GM23338 (cell line): Measurements from ENCODE around the gene SRGAP3. TPM values are rescaled to one million over a fixed set of nuclear protein-coding genes. Genes with fewer than 3 reads are reported as not detected.

Experiments used
- ATAC-seq: fragments of 200-7000 bp; cut with Tn5 transposase; 3 replicates; pipeline ENCODE4 v1.9.1; 2020
- DNase-seq: peaks from one replicate; pipeline ENCODE4 v3.0.0-alpha.2; 2015; ENCODE audit warnings: low spot score
- H2AFZ ChIP-seq: fragments of 200-600 bp; sonication (generic); 2 replicates; pipeline ENCODE4 v1.8.0; 2016; ENCODE audit warnings: antibody characterized with exemption, mild to moderate bottlenecking, moderate library complexity
- H3F3A ChIP-seq: fragments of 200-600 bp; sonication (generic); replicated peaks from 2 replicates; pipeline ENCODE4 v1.8.0; 2017; ENCODE audit warnings: antibody characterized with exemption, mixed run types, low read depth
- H3K27ac ChIP-seq: fragments of 200-600 bp; sonication (generic); 2 replicates; pipeline ENCODE4 v1.6.1; 2016; ENCODE audit warnings: low read depth
- H3K27me3 ChIP-seq: fragments of 200-600 bp; sonication (generic); 2 replicates; pipeline ENCODE4 v1.8.0; 2016; ENCODE audit warnings: mild to moderate bottlenecking, mixed run types, moderate library complexity; ENCODE audit not compliant: insufficient read depth
- H3K36me3 ChIP-seq: fragments of 200-600 bp; sonication (generic); 2 replicates; pipeline ENCODE4 v1.8.0; 2016; ENCODE audit warnings: mild to moderate bottlenecking; ENCODE audit not compliant: insufficient read depth
- H3K4me1 ChIP-seq: fragments of 200-600 bp; sonication (generic); 2 replicates; pipeline ENCODE4 v1.8.0; 2016; ENCODE audit warnings: mild to moderate bottlenecking, moderate library complexity; ENCODE audit not compliant: insufficient read depth
- H3K4me2 ChIP-seq: fragments of 200-600 bp; sonication (generic); 2 replicates; pipeline ENCODE4 v1.7.1; 2017; ENCODE audit warnings: mixed run types
- H3K4me3 ChIP-seq: fragments of 200-600 bp; sonication (generic); 2 replicates; pipeline ENCODE4 v1.6.1; 2016; ENCODE audit warnings: mixed run types
- H3K79me2 ChIP-seq: fragments of 200-600 bp; sonication (generic); replicated peaks from 2 replicates; pipeline ENCODE4 v1.8.0; 2017; ENCODE audit warnings: mild to moderate bottlenecking; ENCODE audit not compliant: insufficient read depth
- H3K9me2 ChIP-seq: fragments of 200-600 bp; sonication (generic); 2 replicates; pipeline ENCODE4 v1.8.0; 2017; ENCODE audit not compliant: insufficient read depth
- H4K20me1 ChIP-seq: fragments of 200-600 bp; sonication (generic); replicated peaks from 2 replicates; pipeline ENCODE4 v1.8.0; 2017; ENCODE audit warnings: mild to moderate bottlenecking; ENCODE audit not compliant: insufficient read depth
- H3K27ac Mint-ChIP-seq: 2 replicates; pipeline ENCODE4 v1.8.0; 2020; ENCODE audit warnings: inconsistent platforms, mild to moderate bottlenecking, moderate library complexity, mixed read lengths
- H3K27me3 Mint-ChIP-seq: 3 replicates; pipeline ENCODE4 v1.8.0; 2022; ENCODE audit warnings: low read depth, mild to moderate bottlenecking, moderate library complexity, mixed read lengths, inconsistent platforms; ENCODE audit not compliant: insufficient read depth, poor library complexity
- H3K36me3 Mint-ChIP-seq: 3 replicates; pipeline ENCODE4 v1.8.0; 2021; ENCODE audit warnings: low read depth, mild to moderate bottlenecking, inconsistent platforms, moderate library complexity, mixed read lengths
- H3K4me1 Mint-ChIP-seq: 3 replicates; pipeline ENCODE4 v1.8.0; 2020; ENCODE audit warnings: mild to moderate bottlenecking, inconsistent platforms, mixed read lengths
- H3K4me3 Mint-ChIP-seq: 3 replicates; pipeline ENCODE4 v1.8.0; 2021; ENCODE audit warnings: moderate library complexity, mild to moderate bottlenecking, inconsistent platforms, mixed read lengths
- H3K9me3 Mint-ChIP-seq: 3 replicates; pipeline ENCODE4 v1.8.0; 2020; ENCODE audit warnings: moderate library complexity, mild to moderate bottlenecking, inconsistent platforms, mixed read lengths
- JUNB ChIP-seq: IDR thresholded peaks from one replicate; pipeline ENCODE4 v1.6.1; 2016; ENCODE audit warnings: antibody characterized with exemption; ENCODE audit not compliant: unreplicated experiment
- POLR2AphosphoS5 ChIP-seq: IDR thresholded peaks from 2 replicates; pipeline ENCODE4 v1.6.1; 2016; ENCODE audit warnings: antibody characterized with exemption, low read depth
- ZNF114 ChIP-seq: fragments of 250-450 bp; sonication (Bioruptor Pico); IDR thresholded peaks from 2 replicates; pipeline ENCODE4 v1.5.0; 2020; ENCODE audit warnings: mild to moderate bottlenecking, moderate library complexity
- polyA plus RNA-seq: library from polyadenylated mRNA; unstranded; fragments of >200 nt; fragmentation: Nextera tagmentation; extraction: Ambion mirVana; gene quantifications from 2 replicates; pipeline ENCODE4 v1.2.1, GENCODE V29; 2016
- total RNA-seq: library from RNA; depleted of rRNA; stranded (reverse); fragments of >200 nt; shearing (Covaris generic); gene quantifications from 2 replicates; pipeline ENCODE4 v1.2.3, GENCODE V29; 2014
- TF ChIP-seq, protein P1 (sequence below): fragments of 250-450 bp; sonication (Bioruptor Pico); IDR thresholded peaks from 2 replicates; pipeline ENCODE4 v1.5.0; 2020; ENCODE audit warnings: mild to moderate bottlenecking, moderate library complexity
- TF ChIP-seq, protein P2 (sequence below): IDR thresholded peaks from one replicate; pipeline ENCODE4 v1.6.1; 2018; ENCODE audit warnings: antibody characterized with exemption; ENCODE audit not compliant: unreplicated experiment

Gene SRGAP3
- total and polyA plus RNA-seq, 2 experiments from 2014 or later: 6.4 to 9.4 TPM

GRCh38 chr3:8982509-8982908 is 266.9 kb downstream of the SRGAP3 start (continued):
- TF ChIP-seq, protein P1, sequence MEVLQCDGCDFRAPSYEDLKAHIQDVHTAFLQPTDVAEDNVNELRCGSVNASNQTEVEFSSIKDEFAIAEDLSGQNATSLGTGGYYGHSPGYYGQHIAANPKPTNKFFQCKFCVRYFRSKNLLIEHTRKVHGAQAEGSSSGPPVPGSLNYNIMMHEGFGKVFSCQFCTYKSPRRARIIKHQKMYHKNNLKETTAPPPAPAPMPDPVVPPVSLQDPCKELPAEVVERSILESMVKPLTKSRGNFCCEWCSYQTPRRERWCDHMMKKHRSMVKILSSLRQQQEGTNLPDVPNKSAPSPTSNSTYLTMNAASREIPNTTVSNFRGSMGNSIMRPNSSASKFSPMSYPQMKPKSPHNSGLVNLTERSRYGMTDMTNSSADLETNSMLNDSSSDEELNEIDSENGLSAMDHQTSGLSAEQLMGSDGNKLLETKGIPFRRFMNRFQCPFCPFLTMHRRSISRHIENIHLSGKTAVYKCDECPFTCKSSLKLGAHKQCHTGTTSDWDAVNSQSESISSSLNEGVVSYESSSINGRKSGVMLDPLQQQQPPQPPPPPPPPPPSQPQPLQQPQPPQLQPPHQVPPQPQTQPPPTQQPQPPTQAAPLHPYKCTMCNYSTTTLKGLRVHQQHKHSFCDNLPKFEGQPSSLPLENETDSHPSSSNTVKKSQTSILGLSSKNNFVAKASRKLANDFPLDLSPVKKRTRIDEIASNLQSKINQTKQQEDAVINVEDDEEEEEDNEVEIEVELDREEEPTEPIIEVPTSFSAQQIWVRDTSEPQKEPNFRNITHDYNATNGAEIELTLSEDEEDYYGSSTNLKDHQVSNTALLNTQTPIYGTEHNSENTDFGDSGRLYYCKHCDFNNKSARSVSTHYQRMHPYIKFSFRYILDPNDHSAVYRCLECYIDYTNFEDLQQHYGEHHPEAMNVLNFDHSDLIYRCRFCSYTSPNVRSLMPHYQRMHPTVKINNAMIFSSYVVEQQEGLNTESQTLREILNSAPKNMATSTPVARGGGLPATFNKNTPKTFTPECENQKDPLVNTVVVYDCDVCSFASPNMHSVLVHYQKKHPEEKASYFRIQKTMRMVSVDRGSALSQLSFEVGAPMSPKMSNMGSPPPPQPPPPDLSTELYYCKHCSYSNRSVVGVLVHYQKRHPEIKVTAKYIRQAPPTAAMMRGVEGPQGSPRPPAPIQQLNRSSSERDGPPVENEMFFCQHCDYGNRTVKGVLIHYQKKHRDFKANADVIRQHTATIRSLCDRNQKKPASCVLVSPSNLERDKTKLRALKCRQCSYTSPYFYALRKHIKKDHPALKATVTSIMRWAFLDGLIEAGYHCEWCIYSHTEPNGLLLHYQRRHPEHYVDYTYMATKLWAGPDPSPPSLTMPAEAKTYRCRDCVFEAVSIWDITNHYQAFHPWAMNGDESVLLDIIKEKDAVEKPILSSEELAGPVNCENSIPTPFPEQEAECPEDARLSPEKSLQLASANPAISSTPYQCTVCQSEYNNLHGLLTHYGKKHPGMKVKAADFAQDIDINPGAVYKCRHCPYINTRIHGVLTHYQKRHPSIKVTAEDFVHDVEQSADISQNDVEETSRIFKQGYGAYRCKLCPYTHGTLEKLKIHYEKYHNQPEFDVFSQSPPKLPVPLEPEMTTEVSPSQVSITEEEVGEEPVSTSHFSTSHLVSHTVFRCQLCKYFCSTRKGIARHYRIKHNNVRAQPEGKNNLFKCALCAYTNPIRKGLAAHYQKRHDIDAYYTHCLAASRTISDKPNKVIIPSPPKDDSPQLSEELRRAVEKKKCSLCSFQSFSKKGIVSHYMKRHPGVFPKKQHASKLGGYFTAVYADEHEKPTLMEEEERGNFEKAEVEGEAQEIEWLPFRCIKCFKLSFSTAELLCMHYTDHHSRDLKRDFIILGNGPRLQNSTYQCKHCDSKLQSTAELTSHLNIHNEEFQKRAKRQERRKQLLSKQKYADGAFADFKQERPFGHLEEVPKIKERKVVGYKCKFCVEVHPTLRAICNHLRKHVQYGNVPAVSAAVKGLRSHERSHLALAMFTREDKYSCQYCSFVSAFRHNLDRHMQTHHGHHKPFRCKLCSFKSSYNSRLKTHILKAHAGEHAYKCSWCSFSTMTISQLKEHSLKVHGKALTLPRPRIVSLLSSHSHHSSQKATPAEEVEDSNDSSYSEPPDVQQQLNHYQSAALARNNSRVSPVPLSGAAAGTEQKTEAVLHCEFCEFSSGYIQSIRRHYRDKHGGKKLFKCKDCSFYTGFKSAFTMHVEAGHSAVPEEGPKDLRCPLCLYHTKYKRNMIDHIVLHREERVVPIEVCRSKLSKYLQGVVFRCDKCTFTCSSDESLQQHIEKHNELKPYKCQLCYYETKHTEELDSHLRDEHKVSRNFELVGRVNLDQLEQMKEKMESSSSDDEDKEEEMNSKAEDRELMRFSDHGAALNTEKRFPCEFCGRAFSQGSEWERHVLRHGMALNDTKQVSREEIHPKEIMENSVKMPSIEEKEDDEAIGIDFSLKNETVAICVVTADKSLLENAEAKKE (CRISPR knock-in tag): no peak
- TF ChIP-seq, protein P2, sequence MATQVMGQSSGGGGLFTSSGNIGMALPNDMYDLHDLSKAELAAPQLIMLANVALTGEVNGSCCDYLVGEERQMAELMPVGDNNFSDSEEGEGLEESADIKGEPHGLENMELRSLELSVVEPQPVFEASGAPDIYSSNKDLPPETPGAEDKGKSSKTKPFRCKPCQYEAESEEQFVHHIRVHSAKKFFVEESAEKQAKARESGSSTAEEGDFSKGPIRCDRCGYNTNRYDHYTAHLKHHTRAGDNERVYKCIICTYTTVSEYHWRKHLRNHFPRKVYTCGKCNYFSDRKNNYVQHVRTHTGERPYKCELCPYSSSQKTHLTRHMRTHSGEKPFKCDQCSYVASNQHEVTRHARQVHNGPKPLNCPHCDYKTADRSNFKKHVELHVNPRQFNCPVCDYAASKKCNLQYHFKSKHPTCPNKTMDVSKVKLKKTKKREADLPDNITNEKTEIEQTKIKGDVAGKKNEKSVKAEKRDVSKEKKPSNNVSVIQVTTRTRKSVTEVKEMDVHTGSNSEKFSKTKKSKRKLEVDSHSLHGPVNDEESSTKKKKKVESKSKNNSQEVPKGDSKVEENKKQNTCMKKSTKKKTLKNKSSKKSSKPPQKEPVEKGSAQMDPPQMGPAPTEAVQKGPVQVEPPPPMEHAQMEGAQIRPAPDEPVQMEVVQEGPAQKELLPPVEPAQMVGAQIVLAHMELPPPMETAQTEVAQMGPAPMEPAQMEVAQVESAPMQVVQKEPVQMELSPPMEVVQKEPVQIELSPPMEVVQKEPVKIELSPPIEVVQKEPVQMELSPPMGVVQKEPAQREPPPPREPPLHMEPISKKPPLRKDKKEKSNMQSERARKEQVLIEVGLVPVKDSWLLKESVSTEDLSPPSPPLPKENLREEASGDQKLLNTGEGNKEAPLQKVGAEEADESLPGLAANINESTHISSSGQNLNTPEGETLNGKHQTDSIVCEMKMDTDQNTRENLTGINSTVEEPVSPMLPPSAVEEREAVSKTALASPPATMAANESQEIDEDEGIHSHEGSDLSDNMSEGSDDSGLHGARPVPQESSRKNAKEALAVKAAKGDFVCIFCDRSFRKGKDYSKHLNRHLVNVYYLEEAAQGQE: no peak
- no peak for TF ChIP-seq POLR2AphosphoS5
- TF ChIP-seq ZNF114 (CRISPR knock-in tag): no peak

GRCh38 chr3:8981700-8982099 is 267.7 kb downstream of the SRGAP3 start:
- peaks cover 3% of the 10 kb centered on the region; the same call in 2 of the 3 replicates for H3K9me3 Mint-ChIP-seq
- H3K4me1 Mint-ChIP-seq: no peaks in the 10 kb centered on the region
- Histone ChIP-seq H3K4me1 (no peaks in the 10 kb centered on the region), H4K20me1 (no peaks in the 10 kb centered on the region), H3K4me2 (no peak overlapping the region), H3K79me2 (no peaks in the 10 kb centered on the region), H3K27me3 (no peaks in the 10 kb centered on the region), H3K4me3 (no peak overlapping the region), H3K27ac (no peak overlapping the region), H3F3A (no peaks in the 10 kb centered on the region), H3K36me3 (no peaks in the 10 kb centered on the region), H3K9me2 (peaks cover 10% of the 10 kb centered on the region; the same call in 1 of the 2 replicates), H2AFZ (no peak overlapping the region)
- no peak for ATAC-seq
- H3K4me3 Mint-ChIP-seq: no peak overlapping the region
- H3K27ac Mint-ChIP-seq: no peak overlapping the region
- DNase-seq: no peak
- TF ChIP-seq, protein P2: no peak
- TF ChIP-seq JUNB: no peak
- no peaks in the 10 kb centered on the region for H3K36me3 Mint-ChIP-seq
- peaks cover 6% of the 10 kb centered on the region for H3K27me3 Mint-ChIP-seq
